K562 (cell line): Measurements from ENCODE around the gene PAPOLB. TPM values are rescaled to one million over a fixed set of nuclear protein-coding genes. Genes with fewer than 3 reads are reported as not detected.

Source experiments
- ATAC-seq: fragments of 200-7000 bp; cut with Tn5 transposase; 3 replicates; pipeline ENCODE4 v1.9.1; 2020; ENCODE audit warnings: moderate library complexity
- BruUV-seq: library from RNA; stranded (reverse); fragments of 400-500 nt; replicated peaks from 2 replicates; lab custom pipeline; 2021; lab: Mats Ljungman, UMichigan
- CTCF ChIA-PET: fragments of 300-600 bp; formaldehyde crosslinking; extraction: SDS; loops from one replicate; lab custom pipeline; 2021; ENCODE audit warnings: low intra/inter-chr PET ratio; lab: Yijun Ruan, JAX
- POLR2A ChIA-PET: fragments of 300-600, 350-650 bp; sonication (Branson Sonifier 250); formaldehyde crosslinking; extraction: SDS; loops from one replicate; lab custom pipeline; 2021; ENCODE audit warnings: antibody characterized with exemption, inconsistent platforms; lab: Yijun Ruan, JAX
- DNase-seq, 4 experiments: peaks; one replicate each; pipeline versions ENCODE4 v3.0.0 to v3.0.0-alpha.2; 2011 to 2018; ENCODE audit warnings: low spot score in 3 of 4, mixed read lengths in 3 of 4; ENCODE audit errors: extremely low read depth in 1 of 4
- FAIRE-seq: peaks from 2 replicates; lab custom pipeline; 2011; peaks lifted over from hg19 to GRCh38; lab: Jason Lieb, UNC
- H2AFZ ChIP-seq: 2 replicates; pipeline ENCODE4 v1.6.0; 2011; ENCODE audit warnings: low read depth, low read length, control low read depth, inconsistent platforms
- H3K27ac ChIP-seq: fragments of 200-600 bp; 3 replicates; pipeline ENCODE4 v1.8.0; 2011; ENCODE audit warnings: low read depth, mild to moderate bottlenecking, control low read depth, inconsistent platforms, low read length, moderate library complexity, mixed read lengths; ENCODE audit errors: extremely low read depth
- H3K27me3 ChIP-seq, 2 experiments: fragments of 300-600 bp in 1 of 2; 2 replicates in 1 of 2; 3 replicates in 1 of 2; pipeline versions ENCODE4 v1.6.0 to v1.8.0; 2011; ENCODE audit warnings: inconsistent platforms in 2 of 2, low read length in 2 of 2, mild to moderate bottlenecking in 1 of 2, mixed read lengths in 1 of 2, moderate library complexity in 1 of 2; ENCODE audit not compliant: control insufficient read depth in 2 of 2, insufficient read depth in 2 of 2
- H3K36me3 ChIP-seq: fragments of 300-600 bp; 3 replicates; pipeline ENCODE4 v1.8.0; 2011; ENCODE audit warnings: mild to moderate bottlenecking, low read length, inconsistent platforms; ENCODE audit not compliant: control insufficient read depth, insufficient read depth
- H3K4me1 ChIP-seq, 2 experiments: fragments of 200-600 bp in 1 of 2; replicated peaks in 1 of 2; 2 replicates in 1 of 2; 3 replicates in 1 of 2; pipeline versions ENCODE4 v1.5.1 to v1.8.0; 2011; ENCODE audit warnings: inconsistent platforms in 2 of 2, low read length in 2 of 2, mild to moderate bottlenecking in 1 of 2, mixed read lengths in 1 of 2, moderate library complexity in 1 of 2; ENCODE audit not compliant: control insufficient read depth in 2 of 2, insufficient read depth in 2 of 2
- H3K4me2 ChIP-seq: 2 replicates; pipeline ENCODE4 v1.6.1; 2011; ENCODE audit warnings: low read length, control low read depth, inconsistent platforms, mixed read lengths; ENCODE audit not compliant: insufficient read depth
- H3K4me3 ChIP-seq: fragments of 200-600 bp; sonication (generic), shearing (Covaris generic); 2 replicates; pipeline ENCODE4 v1.5.1; 2016; ENCODE audit warnings: control low read depth, inconsistent platforms
- H3K79me2 ChIP-seq: fragments of 200-600 bp; 3 replicates; pipeline ENCODE4 v1.8.0; 2011; ENCODE audit warnings: low read length, inconsistent platforms; ENCODE audit not compliant: control insufficient read depth, insufficient read depth
- H3K9ac ChIP-seq, 2 experiments: 2 replicates each; pipeline versions ENCODE4 v1.6.0 to v1.6.1; 2011; ENCODE audit warnings: low read depth in 2 of 2, low read length in 2 of 2, control low read depth in 1 of 2, inconsistent platforms in 1 of 2, mild to moderate bottlenecking in 1 of 2, mixed read lengths in 1 of 2; ENCODE audit not compliant: insufficient read depth in 1 of 2
- H3K9me1 ChIP-seq: one replicate; pipeline ENCODE4 v1.6.0; 2011; ENCODE audit warnings: inconsistent platforms, mild to moderate bottlenecking, low read length, moderate library complexity; ENCODE audit not compliant: control insufficient read depth, insufficient read depth
- H3K9me3 ChIP-seq: replicated peaks from 2 replicates; pipeline ENCODE4 v1.5.1; 2011; ENCODE audit warnings: low read depth, low read length, inconsistent platforms; ENCODE audit not compliant: control insufficient read depth, insufficient read depth
- H4K20me1 ChIP-seq: replicated peaks from 2 replicates; pipeline ENCODE4 v1.6.1; 2011; ENCODE audit warnings: low read length, inconsistent platforms, mixed read lengths; ENCODE audit not compliant: control insufficient read depth, insufficient read depth
- CREB5 ChIP-seq: fragments of 250-450 bp; sonication (Bioruptor Pico); IDR thresholded peaks from 2 replicates; pipeline ENCODE4 v1.5.0; 2020; ENCODE audit warnings: mild to moderate bottlenecking
- DPF2 ChIP-seq: fragments of 450-650 bp; IDR thresholded peaks from 2 replicates; pipeline ENCODE4 v1.6.1; 2016
- ID3 ChIP-seq, 2 experiments: fragments of 250-450 bp in 1 of 2; fragments of 450-650 bp in 1 of 2; sonication (Bioruptor Pico) in 1 of 2; IDR thresholded peaks; 2 replicates each; pipeline versions ENCODE4 v1.6.1 to v1.8.0; 2016 to 2021; ENCODE audit warnings: mild to moderate bottlenecking in 2 of 2, moderate library complexity in 2 of 2, missing compliant biosample characterization in 1 of 2, missing genetic modification characterization in 1 of 2
- RBM25 ChIP-seq: fragments of 200-400 bp; formaldehyde crosslinking; IDR thresholded peaks from 2 replicates; pipeline ENCODE4 v1.6.1; 2018; ENCODE audit warnings: low read length, low read depth, moderate library complexity; ENCODE audit not compliant: severe bottlenecking
- SIX5 ChIP-seq, 2 experiments: IDR thresholded peaks; 2 replicates each; pipeline ENCODE4 v1.6.1; 2011; ENCODE audit warnings: low read length in 2 of 2, borderline replicate concordance in 1 of 2, low read depth in 1 of 2, mild to moderate bottlenecking in 1 of 2, moderate library complexity in 1 of 2; ENCODE audit not compliant: insufficient read depth in 1 of 2
- ZNF224 ChIP-seq: sonication (generic); formaldehyde crosslinking; IDR thresholded peaks from 2 replicates; pipeline ENCODE4 v1.8.0; 2022; ENCODE audit warnings: mild to moderate bottlenecking, missing genetic modification reagents
- ZNF23 ChIP-seq: fragments of 250-450 bp; sonication (Bioruptor Pico); IDR thresholded peaks from 2 replicates; pipeline ENCODE4 v1.4.0; 2020; ENCODE audit warnings: mild to moderate bottlenecking
- ZNF57 ChIP-seq: fragments of 450-650 bp; formaldehyde crosslinking; IDR thresholded peaks from 2 replicates; pipeline ENCODE4 v1.4.0; 2020; ENCODE audit warnings: mild to moderate bottlenecking, moderate library complexity
- WGBS: fragments of 100-300 bp; shearing (Covaris generic); methylation state at CpG from one replicate; pipeline ENCODE4 v1.1.6; 2016; ENCODE audit warnings: low coverage, mixed read lengths; ENCODE audit not compliant: insufficient coverage; ENCODE audit errors: missing lambda C conversion rate; 5-methylcytosine and 5-hydroxymethylcytosine counted together
- in situ Hi-C: fragments of 300-500 bp; cut with MboI; formaldehyde crosslinking; loops from 4 replicates; pipeline ENCODE4 v1.15.0; 2018; ENCODE audit warnings: inconsistent platforms, mixed read lengths
- intact Hi-C: fragments of 100-400 bp; cut with micrococcal nuclease; formaldehyde crosslinking; loops from 2 replicates; pipeline ENCODE4 v1.14.2; 2022
- polyA plus RNA-seq, 8 experiments: library from polyadenylated mRNA; depleted of rRNA in 4 of 8; stranded (reverse) in 5 of 8; unstranded in 3 of 8; fragments of >200 nt; fragmentation: Nextera tagmentation in 2 of 8; fragmentation: Illumina TruSeq in 1 of 8; extraction: Ambion mirVana in 2 of 8; extraction: Trizol in 1 of 8; gene quantifications; 2 replicates each; pipeline versions ENCODE4 v1.2.1 to v1.2.3, GENCODE V29; 2011 to 2014; ENCODE audit warnings: inconsistent platforms in 1 of 8, missing spikeins in 1 of 8
- total RNA-seq, 7 experiments: library from RNA; depleted of rRNA in 6 of 7; stranded (reverse); fragments of >200 nt in 6 of 7; fragmentation: Illumina TruSeq in 2 of 7; extraction: Trizol in 2 of 7; gene quantifications; 2 replicates each; pipeline versions ENCODE4 v1.2.1 to v1.2.3, GENCODE V29; 2011 to 2021; ENCODE audit warnings: low replicate concordance in 1 of 7

The PAPOLB gene
- total and polyA plus RNA-seq, 9 of the 15 experiments (the other 6 are each of a cell fraction or from before 2014, with no cell fraction given) = 0.04 to 0.33 (median 0.16) TPM; not detected in 4

GRCh38 chr7:4884164-4884563, 22.3 kb upstream of the PAPOLB start:
- Histone ChIP-seq H3K4me3 (no peak overlapping the region), H3K9me1 (no peaks in the 10 kb centered on the region), H3K9ac (no peak overlapping the region), H3K4me2 (no peak overlapping the region), H4K20me1 (no peaks in the 10 kb centered on the region), H3K79me2 (peaks cover 4% of the 10 kb centered on the region; the same call in 2 of the 3 replicates), H3K27me3 (peaks cover 0 to 6% of the 10 kb centered on the region in 2 experiments; a peak in 1 of 5 replicates), H3K27ac (no peak overlapping the region), H3K4me1 (peaks cover 9 to 18% of the 10 kb centered on the region in 2 experiments), H3K9me3 (no peaks in the 10 kb centered on the region; the same call in 1 of the 2 replicates), H2AFZ (0 out of 2 replicates have a peak overlapping the region, but pooled peaks have one; percentile 14), H3K36me3 (no peaks in the 10 kb centered on the region)
- WGBS = 38% methylated on average over 10 of the region's 10 CpGs
- in situ Hi-C loops = no loop called here
- FAIRE-seq (no peak), DNase-seq (no peak), ATAC-seq (no peak)
- CTCF ChIA-PET = interaction anchor here (0.7 to 3.2 kb wide), 4 partner anchors 34 to 86 kb away, joined by 4 to 13 read pairs (median 8); no protein-coding TSS in a partner anchor
- intact Hi-C loops = loop anchor here (10.0 kb wide), 2 partner anchors 89 to 269 kb away; no protein-coding TSS in a partner anchor
- no TSS peak for BruUV-seq
- TF ChIP-seq DPF2 = no peak
- no peak for TF ChIP-seq ZNF57 (CRISPR knock-in tag)
- POLR2A ChIA-PET = no interaction called here

GRCh38 chr7:4883372-4884144, 21.7 kb upstream of the PAPOLB start, which contains the start of gene RADIL:
Gene RADIL, minus strand, starts transcription at chr7:4883716. Its CDS starts 5,577 bp downstream, at chr7:4878139.
- Histone ChIP-seq H3K4me1 (peaks cover 9 to 18% of the 10 kb centered on the region in 2 experiments), H3K79me2 (peaks cover 4% of the 10 kb centered on the region; the same call in 2 of the 3 replicates), H4K20me1 (no peaks in the 10 kb centered on the region), H3K9ac (peak within 1 kb of the TSS; percentile 71 to 96; a peak in 3 of 4 replicates), H3K4me3 (peak within 1 kb of the TSS; percentile 70), H2AFZ (peak within 1 kb of the TSS; percentile 87), H3K4me2 (peak within 1 kb of the TSS; percentile 78), H3K27ac (peak within 1 kb of the TSS; percentile 75), H3K36me3 (no peaks in the 10 kb centered on the region), H3K27me3 (peaks cover 0 to 3% of the 10 kb centered on the region in 2 experiments; a peak in 1 of 5 replicates), H3K9me1 (no peaks in the 10 kb centered on the region), H3K9me3 (no peaks in the 10 kb centered on the region; the same call in 1 of the 2 replicates)
- BruUV-seq = no TSS peak
- in situ Hi-C loops (no loop called here), intact Hi-C loops (loop anchor here (1.0 to 10.0 kb wide), 4 partner anchors 34 to 269 kb away; no protein-coding TSS in a partner anchor)
- ATAC-seq (peak; percentile 97), FAIRE-seq (peak; percentile 86), DNase-seq (peak; percentile 95 to 99 (median 99))
- WGBS = 6% methylated on average over 39 of the region's 72 CpGs
- ChIA-PET CTCF (interaction anchor here (0.7 to 3.2 kb wide), 5 partner anchors 34 to 86 kb away, joined by 4 to 13 read pairs (median 6); no protein-coding TSS in a partner anchor), POLR2A (interaction anchor here (0.6 to 1.4 kb wide), 2 partner anchors 12 to 44 kb away, joined by 3 to 4 read pairs; no protein-coding TSS in a partner anchor)
- TF ChIP-seq ID3 (CRISPR knock-in tag; IDR thresholded peaks at IDR 0.05) (no peak), ID3 (tag; IDR thresholded peaks at IDR 0.05) (peak; percentile 37; the same call in 1 of the 2 replicates), SIX5 (IDR thresholded peaks at IDR 0.05; ENCODE audit: borderline replicate concordance in 1 of 2, insufficient read depth in 1 of 2, low read depth in 1 of 2, low read length in 2 of 2) (no peak), CREB5 (CRISPR knock-in tag) (no peak), ZNF224 (CRISPR knock-in tag) (no peak), RBM25 (no peak), ZNF23 (no peak)
